GM19455 (cell line): ENCODE results near the gene C11orf98.
"Not testable (repeated sequence)": the region's sequence is repeated elsewhere in the genome, so short reads cannot be mapped to it uniquely, and the experiment has no call there.

ENCODE experiments used
- ATAC-seq: cut with Tn5 transposase; IDR thresholded peaks from one replicate; pipeline ENCODE4 v1.9.1; 2021; ENCODE audit not compliant: unreplicated experiment

The C11orf98 gene

GRCh38 chr11:62654297-62654696 lies 10.7 kb downstream of the C11orf98 start:
- no peak for ATAC-seq

DNA sequence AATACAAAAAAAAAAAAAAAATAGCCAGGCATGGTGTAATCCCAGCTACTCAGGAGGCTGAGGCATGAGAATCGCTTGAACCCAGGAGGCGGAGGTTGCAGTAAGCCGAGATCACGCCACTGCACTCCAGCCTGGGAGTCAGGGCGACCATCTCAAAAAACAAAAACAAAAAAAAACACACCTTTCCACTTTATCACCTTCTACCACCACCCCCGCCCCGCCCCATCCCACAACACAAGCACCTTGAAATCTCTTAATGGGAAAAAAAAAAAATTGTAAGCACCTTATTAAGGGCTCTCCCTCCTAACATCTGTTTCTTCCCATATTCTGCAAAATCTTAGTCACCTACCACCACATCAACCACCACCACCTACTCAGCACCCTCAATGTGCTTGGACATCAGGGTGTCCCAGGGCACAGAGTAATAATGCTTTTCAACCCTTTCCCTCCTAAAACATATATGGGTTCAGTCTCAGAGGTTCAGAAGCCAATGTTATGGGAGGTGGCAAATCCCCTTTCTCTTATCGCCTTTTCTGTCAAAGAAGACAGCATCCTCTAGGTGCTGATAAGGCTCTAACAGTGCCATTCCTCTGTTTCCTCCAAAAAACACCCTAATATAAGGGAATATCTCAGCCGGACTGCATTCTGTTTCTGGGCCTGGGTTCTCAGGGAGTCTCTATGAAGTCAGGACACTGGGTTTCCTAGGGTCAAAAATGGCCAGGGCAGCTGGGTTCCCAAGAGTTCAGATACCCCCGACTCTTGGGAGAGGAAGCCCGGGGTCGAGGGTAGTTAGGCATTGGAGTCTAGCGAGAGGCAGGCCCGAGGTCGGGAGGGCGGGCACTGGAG lies 12.6 kb downstream of the C11orf98 start:
- no peak for ATAC-seq

DNA sequence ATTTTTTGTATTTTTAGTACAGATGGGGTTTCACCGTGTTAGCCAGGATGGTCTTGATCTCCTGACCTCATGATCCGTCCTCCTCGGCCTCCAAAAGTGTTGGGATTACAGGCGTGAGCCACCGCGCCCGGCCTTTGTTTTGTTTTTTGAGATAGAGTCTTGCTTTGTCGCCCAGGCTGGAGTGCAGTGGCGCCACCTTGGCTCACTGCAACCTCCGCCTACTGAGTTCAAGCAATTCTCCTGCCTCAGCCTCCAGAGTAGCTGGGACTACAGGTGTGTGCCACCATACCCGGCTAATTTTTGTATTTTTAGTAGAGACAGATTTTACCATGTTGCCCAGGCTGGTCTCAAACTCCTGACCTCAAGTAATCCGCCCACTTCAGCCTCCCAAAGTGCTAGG lies 14.7 kb downstream of the C11orf98 start:
- not testable (repeated sequence) for ATAC-seq

DNA sequence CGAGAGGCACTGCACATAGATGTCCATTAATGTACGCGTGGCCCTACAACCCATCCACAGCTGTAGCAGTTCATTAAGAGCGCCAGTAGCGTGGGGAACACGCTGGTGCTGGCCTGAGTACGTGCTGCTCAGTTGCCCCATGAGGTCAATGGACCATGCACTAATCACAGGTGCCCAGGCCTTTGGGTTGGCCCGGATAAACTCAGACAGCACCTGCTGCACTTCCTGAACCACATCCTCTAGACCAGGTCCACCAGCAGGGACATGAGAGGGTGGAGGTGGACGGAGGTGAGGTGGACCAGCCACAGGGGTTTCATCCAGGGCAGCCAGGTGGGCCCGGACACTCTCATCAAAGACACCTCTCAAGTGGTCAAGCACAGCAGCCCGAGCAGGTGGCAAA lies 15.5 kb downstream of the C11orf98 start:
- ATAC-seq: no peak

DNA sequence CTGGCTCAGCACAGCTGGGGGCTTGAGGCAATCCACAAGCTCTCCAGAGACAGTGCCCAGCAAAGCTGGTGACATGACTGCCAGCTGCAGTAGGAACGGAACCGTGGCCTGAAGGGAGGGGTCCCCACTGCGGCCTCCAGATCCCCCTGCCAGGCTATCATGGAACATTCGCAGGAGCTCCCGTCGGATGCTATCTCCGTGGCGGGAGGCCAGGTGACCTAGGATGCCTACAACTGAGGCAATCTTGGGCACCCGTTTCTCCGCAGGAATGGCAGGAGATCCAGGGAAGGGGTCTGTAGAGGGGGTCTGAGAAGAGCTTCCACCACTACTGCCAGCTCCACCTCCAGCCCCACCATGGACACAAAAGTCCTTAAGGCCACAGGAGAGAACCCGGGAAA lies 16.0 kb downstream of the C11orf98 start:
- no peak for ATAC-seq

- no peak for ATAC-seq
Observed at GRCh38 chr11:62648185-62648966, 16.6 kb downstream of the C11orf98 start.

GRCh38 chr11:62647609-62648005 lies 17.4 kb downstream of the C11orf98 start:
- no peak for ATAC-seq

DNA sequence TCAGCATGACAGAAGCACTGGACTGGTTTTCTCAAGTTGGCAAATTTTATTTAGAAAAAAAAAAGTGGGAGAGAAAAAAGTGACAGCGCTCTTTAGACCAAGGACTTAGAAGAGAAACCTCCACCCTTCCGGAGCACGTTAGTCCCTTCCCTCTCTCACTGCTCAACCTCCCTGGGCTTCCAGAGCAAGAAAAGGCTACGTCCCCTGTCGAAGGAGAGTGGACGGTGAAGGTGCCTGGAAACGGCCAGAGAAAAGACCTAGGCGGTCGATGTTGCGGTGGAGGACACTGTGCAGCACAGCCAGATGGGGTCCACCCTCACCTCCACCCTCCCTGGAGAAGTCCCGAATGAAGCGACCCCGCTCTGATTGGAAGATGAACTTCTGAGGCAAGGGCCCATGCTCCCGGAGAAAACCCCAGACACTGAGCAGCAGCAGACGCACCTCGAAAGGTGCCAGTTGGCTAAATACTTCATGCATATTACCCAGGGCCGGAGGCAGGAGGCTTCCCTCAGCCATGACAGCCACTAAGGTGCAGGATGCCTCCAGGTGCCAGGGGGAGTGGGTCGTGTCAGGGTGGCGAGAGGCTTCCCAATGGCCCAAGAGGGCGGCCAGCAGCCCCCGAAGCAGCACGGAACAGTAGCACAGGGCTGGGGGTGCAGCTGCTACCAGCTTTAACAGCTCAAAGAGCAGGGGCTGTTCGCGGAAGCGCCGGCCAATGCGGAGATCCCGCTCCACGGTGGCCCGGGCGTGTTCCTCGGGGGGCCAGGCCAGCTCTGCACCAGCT lies 18.0 kb downstream of the C11orf98 start:
- no peak for ATAC-seq

- ATAC-seq: peak; percentile 91
Observed at GRCh38 chr11:62645946-62646824, 18.8 kb downstream of the C11orf98 start, which contains the start of gene GANAB. TSS of gene GANAB (minus strand) at chr11:62646613. CDS start at chr11:62646599, 14 bp downstream.

DNA sequence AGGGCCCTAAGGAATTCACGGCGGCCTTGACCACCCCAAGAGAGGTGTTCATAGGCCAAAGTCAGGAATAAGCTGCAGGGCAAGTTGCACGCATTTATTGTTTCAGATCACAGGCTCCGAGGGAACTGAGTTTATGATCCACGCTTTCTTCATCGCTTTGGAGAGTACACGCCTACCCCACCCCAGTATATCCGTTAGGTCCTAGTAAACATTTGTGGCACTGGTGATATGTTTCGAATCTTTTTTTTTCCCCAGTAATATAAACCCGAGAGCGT lies 19.4 kb downstream of the C11orf98 start:
- ATAC-seq: no peak

- ATAC-seq: no peak
Observed at GRCh38 chr11:62644220-62644619, 20.8 kb downstream of the C11orf98 start.

GRCh38 chr11:62632492-62632891 lies 32.5 kb downstream of the C11orf98 start:
- no peak for ATAC-seq

DNA sequence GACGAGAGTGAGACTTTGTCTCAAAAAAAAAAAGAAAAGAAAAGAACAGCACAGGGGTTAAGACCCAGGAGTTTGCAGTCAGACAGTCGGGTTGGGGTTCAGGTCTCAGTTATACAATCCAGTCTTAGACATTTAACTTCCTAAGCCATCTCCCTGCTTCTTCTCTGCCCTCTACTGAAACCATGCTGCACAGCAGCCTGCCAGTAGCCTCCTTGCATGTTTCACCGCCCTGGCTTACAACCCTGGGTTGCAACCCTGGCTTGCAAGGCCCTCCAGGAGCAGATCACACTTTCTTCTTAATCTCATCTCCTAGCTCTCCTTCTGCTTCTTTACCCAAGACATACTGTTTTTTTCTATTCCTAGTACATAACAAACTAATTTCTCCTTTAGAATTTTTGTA lies 37.3 kb downstream of the C11orf98 start:
- no peak for ATAC-seq

- no peak for ATAC-seq
Observed at GRCh38 chr11:62622476-62623089, 42.4 kb downstream of the C11orf98 start.

DNA sequence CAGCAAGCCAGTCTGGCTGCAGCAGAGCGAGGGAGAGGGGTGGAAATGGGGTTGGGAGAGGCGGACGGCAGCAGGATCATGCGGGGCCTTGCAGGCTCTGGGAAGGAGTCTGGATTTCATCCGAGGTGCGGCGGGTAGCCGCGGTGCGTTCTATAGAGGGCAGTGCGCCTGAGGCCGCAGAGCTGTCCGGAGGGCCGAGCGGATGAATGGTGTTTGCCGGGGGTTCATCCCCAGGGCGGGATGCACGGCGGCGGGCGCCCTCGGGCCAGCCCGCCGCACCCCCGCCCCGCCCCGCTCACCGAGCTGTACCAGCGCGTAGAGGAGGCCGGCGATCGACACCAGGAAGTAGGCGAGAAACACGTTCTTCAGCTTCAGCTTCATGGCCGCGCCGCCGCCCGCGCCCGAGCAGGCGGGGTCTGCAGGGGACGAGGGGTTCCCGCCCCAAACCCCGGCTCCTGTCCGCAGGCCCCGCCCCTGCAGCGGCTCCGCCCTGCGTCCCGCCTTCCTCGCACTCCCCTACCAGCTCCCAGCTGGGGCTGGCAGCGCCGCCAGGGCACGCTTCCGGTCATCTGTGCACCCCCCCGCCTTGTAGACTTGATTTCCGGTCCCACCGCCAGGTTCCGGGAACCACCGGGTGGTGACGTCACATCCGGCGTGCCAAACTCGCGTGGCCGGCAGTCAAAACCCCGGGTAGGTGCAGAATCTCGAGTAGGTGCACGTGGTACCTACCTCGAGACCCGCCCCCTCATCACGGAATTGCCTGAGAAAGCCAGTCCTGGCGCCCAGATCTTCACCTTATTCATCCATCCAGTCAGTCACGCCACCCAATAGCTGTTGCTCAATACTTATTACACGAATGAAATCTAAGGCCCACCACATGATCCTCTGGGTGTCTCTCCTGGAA lies 43.2 kb downstream of the C11orf98 start, which contains the start of gene B3GAT3:
Gene B3GAT3 (minus strand): TSS at position 420 of the 904 bp plus-strand sequence. CDS start 39 bp downstream, at position 381.
- ATAC-seq: peak; percentile 91

- no peak for ATAC-seq
Observed at GRCh38 chr11:62621027-62621566, 43.9 kb downstream of the C11orf98 start.

DNA sequence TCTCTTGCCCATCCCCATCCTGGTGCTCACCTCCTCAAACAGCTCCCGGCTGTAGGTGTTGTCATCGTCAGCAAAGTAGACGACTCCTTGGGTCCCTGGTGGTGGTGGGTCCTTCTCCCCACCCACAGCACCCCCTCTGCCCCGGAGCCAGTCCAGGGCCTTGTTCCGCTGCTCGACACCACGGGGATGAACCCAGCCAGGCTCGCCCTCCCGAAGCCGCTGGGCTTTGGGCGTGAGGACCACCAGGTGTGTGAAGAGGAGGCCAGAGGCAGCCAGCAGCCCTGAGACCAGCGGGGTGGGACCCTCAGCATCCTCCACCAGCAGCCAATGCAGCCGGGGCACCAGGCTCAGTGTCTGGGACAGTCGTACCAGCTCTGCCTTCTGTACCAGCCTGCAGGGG lies 48.1 kb downstream of the C11orf98 start:
- ATAC-seq: not testable (repeated sequence)

DNA sequence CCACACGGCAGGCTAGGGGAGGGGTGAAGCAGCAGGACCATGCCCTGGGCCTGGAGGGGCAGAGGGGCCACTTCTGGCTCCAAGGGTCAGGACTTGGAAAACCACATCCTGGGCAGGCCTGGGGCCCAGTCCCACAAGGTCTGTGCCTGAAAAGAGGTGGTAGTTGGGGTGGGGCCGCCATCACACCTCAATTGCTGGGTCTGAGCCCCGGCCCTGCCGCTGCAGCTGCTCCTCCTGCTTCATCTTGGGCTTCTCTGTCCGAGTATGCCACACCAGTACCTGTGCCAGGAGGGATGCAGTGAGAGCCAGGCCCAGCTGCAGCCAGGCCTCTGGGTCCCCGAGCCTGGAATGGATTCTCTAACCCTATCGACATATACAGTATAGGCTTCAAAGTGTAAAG lies 49.5 kb downstream of the C11orf98 start:
- no peak for ATAC-seq

DNA sequence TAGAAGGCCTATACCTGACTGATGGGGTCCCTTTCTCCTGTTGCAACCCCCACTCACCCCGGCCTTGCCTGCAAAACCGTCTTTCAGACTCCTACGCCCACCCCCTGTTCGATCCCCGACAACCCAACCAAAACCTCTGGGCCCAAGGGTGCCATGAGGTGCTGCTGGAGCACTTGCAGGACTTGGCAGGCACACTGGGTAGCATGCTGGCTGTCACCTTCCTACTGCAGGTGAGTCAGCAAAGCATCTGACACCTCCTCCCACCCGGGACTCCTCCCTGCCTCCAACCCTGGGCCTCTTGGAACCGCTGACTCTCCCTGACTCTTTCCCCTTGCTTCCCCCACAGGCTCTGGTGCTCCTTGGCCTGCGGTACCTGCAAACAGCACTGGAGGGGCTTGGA lies 50.7 kb downstream of the C11orf98 start:
- ATAC-seq: no peak
